Mammary epithelial cell (primary cell): ENCODE data around the gene AMMECR1L.
"Not testable (repeated sequence)": the region's sequence is repeated elsewhere in the genome, so short reads cannot be mapped to it uniquely, and the experiment has no call there.

Experiments used
- CTCF ChIP-seq, 2 donors: IDR thresholded peaks in 1 of 2; conservative IDR thresholded peaks in 1 of 2; 2 replicates each; pipeline ENCODE4 v1.5.1; 2011 to 2012; ENCODE audit warnings: inconsistent platforms in 2 of 2, low read length in 2 of 2, mild to moderate bottlenecking in 2 of 2, control low read depth in 1 of 2, low read depth in 1 of 2; ENCODE audit not compliant: insufficient read depth in 1 of 2; ENCODE audit errors: extremely low read depth in 1 of 2
- EZH2 ChIP-seq: IDR thresholded peaks from 2 replicates; pipeline ENCODE4 v1.6.1; 2012; ENCODE audit warnings: low read length, inconsistent platforms, borderline replicate concordance

- TF ChIP-seq CTCF (conservative IDR thresholded peaks at IDR 0.05 in 1 of 2, IDR thresholded peaks at IDR 0.05 in 1 of 2; ENCODE audit: extremely low read depth in 1 of 2, insufficient read depth in 1 of 2, low read depth in 1 of 2, low read length in 2 of 2); EZH2: not testable (repeated sequence)
Measured at GRCh38 chr2:127826708-127827107, 59.0 kb downstream of the AMMECR1L start.
